Liver (tissue), 3 donors: ENCODE measurements around the gene ASB13.

Experiments used
- JUND ChIP-seq, 2 donors: IDR thresholded peaks; 2 replicates each; pipeline ENCODE4 v1.6.1; 2016; ENCODE audit warnings: antibody characterized with exemption in 2 of 2
- ZBTB33 ChIP-seq: IDR thresholded peaks from 2 replicates; pipeline ENCODE4 v1.6.1; 2016; ENCODE audit warnings: antibody characterized with exemption
- TF ChIP-seq, protein P1 (sequence below): fragments of 150-350 bp; IDR thresholded peaks from 2 replicates; pipeline ENCODE4 v1.5.1; 2017; ENCODE audit warnings: improper control_type of control experiment, low read depth, low read length; ENCODE audit not compliant: missing input control
- donor health status: healthy.
- donor health status: healthy.

GRCh38 chr10:5611899-5612680 lies 54.3 kb downstream of the ASB13 start:
- TF ChIP-seq, protein P1, sequence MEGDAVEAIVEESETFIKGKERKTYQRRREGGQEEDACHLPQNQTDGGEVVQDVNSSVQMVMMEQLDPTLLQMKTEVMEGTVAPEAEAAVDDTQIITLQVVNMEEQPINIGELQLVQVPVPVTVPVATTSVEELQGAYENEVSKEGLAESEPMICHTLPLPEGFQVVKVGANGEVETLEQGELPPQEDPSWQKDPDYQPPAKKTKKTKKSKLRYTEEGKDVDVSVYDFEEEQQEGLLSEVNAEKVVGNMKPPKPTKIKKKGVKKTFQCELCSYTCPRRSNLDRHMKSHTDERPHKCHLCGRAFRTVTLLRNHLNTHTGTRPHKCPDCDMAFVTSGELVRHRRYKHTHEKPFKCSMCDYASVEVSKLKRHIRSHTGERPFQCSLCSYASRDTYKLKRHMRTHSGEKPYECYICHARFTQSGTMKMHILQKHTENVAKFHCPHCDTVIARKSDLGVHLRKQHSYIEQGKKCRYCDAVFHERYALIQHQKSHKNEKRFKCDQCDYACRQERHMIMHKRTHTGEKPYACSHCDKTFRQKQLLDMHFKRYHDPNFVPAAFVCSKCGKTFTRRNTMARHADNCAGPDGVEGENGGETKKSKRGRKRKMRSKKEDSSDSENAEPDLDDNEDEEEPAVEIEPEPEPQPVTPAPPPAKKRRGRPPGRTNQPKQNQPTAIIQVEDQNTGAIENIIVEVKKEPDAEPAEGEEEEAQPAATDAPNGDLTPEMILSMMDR: no peak
- no peak for TF ChIP-seq JUND (IDR thresholded peaks at IDR 0.05)
- no peak for TF ChIP-seq ZBTB33
